Loucy (cell line): ENCODE measurements around the gene AFF2.

Experiments used
- H2AFZ ChIP-seq: fragments of 200-600 bp; sonication (generic); 2 replicates; pipeline ENCODE4 v1.6.0; 2016; ENCODE audit warnings: antibody characterized with exemption, mild to moderate bottlenecking, low read length, moderate library complexity
- H3F3A ChIP-seq: fragments of 200-600 bp; 2 replicates; pipeline ENCODE4 v1.6.0; 2016; ENCODE audit warnings: antibody characterized with exemption, low read depth, mild to moderate bottlenecking
- H3K27me3 ChIP-seq: fragments of 200-600 bp; sonication (generic); 2 replicates; pipeline ENCODE4 v1.6.1; 2014; ENCODE audit warnings: low read length, mild to moderate bottlenecking; ENCODE audit not compliant: insufficient read depth, poor library complexity, severe bottlenecking
- H3K36me3 ChIP-seq: fragments of 200-600 bp; sonication (generic); 2 replicates; pipeline ENCODE4 v1.6.1; 2016; ENCODE audit warnings: low read length; ENCODE audit not compliant: insufficient read depth
- H3K4me1 ChIP-seq: fragments of 200-600 bp; sonication (generic); 2 replicates; pipeline ENCODE4 v1.5.1; 2014; ENCODE audit warnings: low read length, mild to moderate bottlenecking; ENCODE audit not compliant: insufficient read depth, poor library complexity, severe bottlenecking
- H3K4me2 ChIP-seq: fragments of 200-600 bp; sonication (generic); 2 replicates; pipeline ENCODE4 v1.6.0; 2014; ENCODE audit warnings: antibody characterized with exemption, low read length, low read depth, mild to moderate bottlenecking; ENCODE audit not compliant: poor library complexity, severe bottlenecking
- H3K4me3 ChIP-seq: fragments of 200-600 bp; sonication (generic); 2 replicates; pipeline ENCODE4 v1.5.1; 2014; ENCODE audit warnings: low read length, mild to moderate bottlenecking, mixed read lengths; ENCODE audit not compliant: poor library complexity, severe bottlenecking
- H3K79me2 ChIP-seq: fragments of 200-600 bp; sonication (generic); 2 replicates; pipeline ENCODE4 v1.6.1; 2014; ENCODE audit warnings: low read length; ENCODE audit not compliant: insufficient read depth
- H3K9ac ChIP-seq: fragments of 200-600 bp; sonication (generic); 2 replicates; pipeline ENCODE4 v1.6.0; 2014; ENCODE audit warnings: mild to moderate bottlenecking, low read depth, low read length, moderate library complexity; ENCODE audit not compliant: poor library complexity, severe bottlenecking
- H3K9me2 ChIP-seq: fragments of 200-600 bp; sonication (generic); replicated peaks from 2 replicates; pipeline ENCODE4 v1.6.1; 2016; ENCODE audit warnings: low read depth, low read length, mixed read lengths
- H3K9me3 ChIP-seq: fragments of 200-600 bp; sonication (generic); 2 replicates; pipeline ENCODE4 v1.6.1; 2014; ENCODE audit warnings: mild to moderate bottlenecking, antibody characterized with exemption, low read length, low read depth; ENCODE audit not compliant: insufficient read depth
- H4K20me1 ChIP-seq: fragments of 200-600 bp; sonication (generic); 2 replicates; pipeline ENCODE4 v1.6.0; 2014; ENCODE audit warnings: antibody characterized with exemption, low read length, mild to moderate bottlenecking; ENCODE audit not compliant: insufficient read depth, poor library complexity, severe bottlenecking
- EZH2phosphoT487 ChIP-seq: fragments of 200-600 bp; IDR thresholded peaks from 2 replicates; pipeline ENCODE4 v1.6.1; 2018; ENCODE audit warnings: antibody characterized with exemption, mild to moderate bottlenecking, moderate library complexity, borderline replicate concordance
- TF ChIP-seq, protein P1 (sequence below): fragments of 200-600 bp; sonication (generic); conservative IDR thresholded peaks from 2 replicates; pipeline ENCODE4 v1.5.1; 2014; ENCODE audit warnings: mild to moderate bottlenecking, antibody characterized with exemption, low read length

The AFF2 gene

GRCh38 chrX:148984238-148984637 is 483.8 kb downstream of the AFF2 start:
- Histone ChIP-seq H3K9me3 (no peaks in the 10 kb centered on the region), H3F3A (no peaks in the 10 kb centered on the region), H3K9me2 (no peaks in the 10 kb centered on the region), H4K20me1 (no peaks in the 10 kb centered on the region), H3K27me3 (no peaks in the 10 kb centered on the region), H2AFZ (no peak overlapping the region), H3K36me3 (peaks cover 33% of the 10 kb centered on the region; the same call in 1 of the 2 replicates), H3K9ac (no peak overlapping the region), H3K4me1 (no peaks in the 10 kb centered on the region), H3K4me3 (no peak overlapping the region), H3K79me2 (no peaks in the 10 kb centered on the region), H3K4me2 (no peak overlapping the region)
- no peak for TF ChIP-seq EZH2phosphoT487
- TF ChIP-seq, protein P1, sequence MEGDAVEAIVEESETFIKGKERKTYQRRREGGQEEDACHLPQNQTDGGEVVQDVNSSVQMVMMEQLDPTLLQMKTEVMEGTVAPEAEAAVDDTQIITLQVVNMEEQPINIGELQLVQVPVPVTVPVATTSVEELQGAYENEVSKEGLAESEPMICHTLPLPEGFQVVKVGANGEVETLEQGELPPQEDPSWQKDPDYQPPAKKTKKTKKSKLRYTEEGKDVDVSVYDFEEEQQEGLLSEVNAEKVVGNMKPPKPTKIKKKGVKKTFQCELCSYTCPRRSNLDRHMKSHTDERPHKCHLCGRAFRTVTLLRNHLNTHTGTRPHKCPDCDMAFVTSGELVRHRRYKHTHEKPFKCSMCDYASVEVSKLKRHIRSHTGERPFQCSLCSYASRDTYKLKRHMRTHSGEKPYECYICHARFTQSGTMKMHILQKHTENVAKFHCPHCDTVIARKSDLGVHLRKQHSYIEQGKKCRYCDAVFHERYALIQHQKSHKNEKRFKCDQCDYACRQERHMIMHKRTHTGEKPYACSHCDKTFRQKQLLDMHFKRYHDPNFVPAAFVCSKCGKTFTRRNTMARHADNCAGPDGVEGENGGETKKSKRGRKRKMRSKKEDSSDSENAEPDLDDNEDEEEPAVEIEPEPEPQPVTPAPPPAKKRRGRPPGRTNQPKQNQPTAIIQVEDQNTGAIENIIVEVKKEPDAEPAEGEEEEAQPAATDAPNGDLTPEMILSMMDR = no peak

DNA sequence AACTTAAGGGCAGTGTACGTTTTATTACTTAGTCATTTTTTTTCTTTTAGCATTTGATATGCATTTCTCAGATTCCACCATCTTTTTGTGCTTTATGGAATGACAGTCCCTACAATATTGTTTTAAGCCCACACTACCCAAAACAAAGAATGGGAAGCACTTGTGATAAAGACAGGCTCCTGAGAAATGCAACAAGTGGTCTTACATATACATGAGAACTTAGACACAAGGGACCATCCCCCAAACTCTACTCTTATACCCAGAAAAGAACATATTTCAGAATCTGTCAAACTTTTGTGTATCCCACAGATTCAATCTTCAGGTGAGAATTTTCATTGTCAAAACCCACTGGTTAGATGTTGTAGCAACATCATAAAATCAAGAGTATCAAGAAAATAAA is 491.1 kb downstream of the AFF2 start:
- H3K4me1 ChIP-seq = no peaks in the 10 kb centered on the region
- H3K9ac ChIP-seq = no peak overlapping the region
- no peak overlapping the region for H2AFZ ChIP-seq
- H3K9me3 ChIP-seq = no peaks in the 10 kb centered on the region
- no peak overlapping the region for H3K4me2 ChIP-seq
- H3K79me2 ChIP-seq = no peaks in the 10 kb centered on the region
- peaks cover 39% of the 10 kb centered on the region; the same call in 1 of the 2 replicates for H3K36me3 ChIP-seq
- TF ChIP-seq EZH2phosphoT487 = no peak
- TF ChIP-seq, protein P1 = no peak
- H3K27me3 ChIP-seq = no peaks in the 10 kb centered on the region
- H4K20me1 ChIP-seq = no peaks in the 10 kb centered on the region
- H3K9me2 ChIP-seq = no peaks in the 10 kb centered on the region
- H3F3A ChIP-seq = no peaks in the 10 kb centered on the region
- H3K4me3 ChIP-seq = no peak overlapping the region

GRCh38 chrX:148995661-148996060 is 495.2 kb downstream of the AFF2 start:
- no peaks in the 10 kb centered on the region for H3K4me1 ChIP-seq
- H3K79me2 ChIP-seq = no peaks in the 10 kb centered on the region
- H3K27me3 ChIP-seq = no peaks in the 10 kb centered on the region
- no peak overlapping the region for H3K4me3 ChIP-seq
- H2AFZ ChIP-seq = no peak overlapping the region
- no peaks in the 10 kb centered on the region for H3K9me3 ChIP-seq
- no peaks in the 10 kb centered on the region for H3K9me2 ChIP-seq
- no peaks in the 10 kb centered on the region for H3F3A ChIP-seq
- no peak overlapping the region for H3K9ac ChIP-seq
- TF ChIP-seq, protein P1 = no peak
- no peak overlapping the region for H3K4me2 ChIP-seq
- H4K20me1 ChIP-seq = no peaks in the 10 kb centered on the region
- H3K36me3 ChIP-seq = peaks cover 24% of the 10 kb centered on the region; the same call in 1 of the 2 replicates
